Fibroblast of lung (primary cell): ENCODE measurements around the gene MAML3. TPM values are rescaled to one million over a fixed set of nuclear protein-coding genes. Genes with fewer than 3 reads are reported as not detected.

Experiments
- DNase-seq, 2 donors: peaks; one replicate each; pipeline versions ENCODE4 v3.0.0 to v3.0.0-alpha.2; 2010; ENCODE audit warnings: low read depth in 2 of 2
- H2AFZ ChIP-seq: 2 replicates; pipeline ENCODE4 v1.5.1; 2012; ENCODE audit warnings: low read length, control low read depth, inconsistent platforms
- H3K27ac ChIP-seq: 2 replicates; pipeline ENCODE4 v1.5.1; 2011; ENCODE audit warnings: low read length, control low read depth; ENCODE audit not compliant: insufficient read depth
- H3K27me3 ChIP-seq: 2 replicates; pipeline ENCODE4 v1.5.1; 2011; ENCODE audit warnings: mild to moderate bottlenecking, low read length; ENCODE audit not compliant: control insufficient read depth, insufficient read depth
- H3K36me3 ChIP-seq: 2 replicates; pipeline ENCODE4 v1.5.1; 2011; ENCODE audit warnings: low read length; ENCODE audit not compliant: control insufficient read depth, insufficient read depth
- H3K4me1 ChIP-seq: 2 replicates; pipeline ENCODE4 v1.5.1; 2011; ENCODE audit warnings: low read length; ENCODE audit not compliant: control insufficient read depth, insufficient read depth; ENCODE audit errors: extremely low read depth
- H3K4me2 ChIP-seq: 2 replicates; pipeline ENCODE4 v1.5.1; 2011; ENCODE audit warnings: low read length, control low read depth; ENCODE audit not compliant: insufficient read depth; ENCODE audit errors: extremely low read depth
- H3K4me3 ChIP-seq, 4 experiments: fragments of 200-600 bp in 1 of 4; sonication (generic) in 1 of 4; replicated peaks in 1 of 4; 2 replicates each; pipeline ENCODE4 v1.5.1; 2011 to 2016; ENCODE audit warnings: low read length in 4 of 4, low read depth in 3 of 4, mild to moderate bottlenecking in 3 of 4, control low read depth in 2 of 4, inconsistent platforms in 1 of 4, mixed read lengths in 1 of 4; ENCODE audit not compliant: insufficient read depth in 1 of 4; ENCODE audit errors: control extremely low read depth in 1 of 4
- H3K79me2 ChIP-seq: 2 replicates; pipeline ENCODE4 v1.5.1; 2012; ENCODE audit warnings: mild to moderate bottlenecking, low read length, inconsistent platforms; ENCODE audit not compliant: control insufficient read depth, insufficient read depth
- H3K9ac ChIP-seq: 2 replicates; pipeline ENCODE4 v1.5.1; 2011; ENCODE audit warnings: mild to moderate bottlenecking, low read length, control low read depth; ENCODE audit not compliant: insufficient read depth
- H3K9me3 ChIP-seq: 2 replicates; pipeline ENCODE4 v1.5.1; 2012; ENCODE audit warnings: low read depth, low read length; ENCODE audit not compliant: control insufficient read depth, insufficient read depth
- H4K20me1 ChIP-seq: 2 replicates; pipeline ENCODE4 v1.5.1; 2011; ENCODE audit warnings: low read length; ENCODE audit not compliant: control insufficient read depth, insufficient read depth; ENCODE audit errors: extremely low read depth
- CTCF ChIP-seq, 2 donors: IDR thresholded peaks in 1 of 2; conservative IDR thresholded peaks in 1 of 2; 1 replicate in 1 of 2; 2 replicates in 1 of 2; pipeline ENCODE4 v1.5.1; 2011 to 2012; ENCODE audit warnings: low read length in 2 of 2, control low read depth in 1 of 2, inconsistent platforms in 1 of 2, low read depth in 1 of 2, mild to moderate bottlenecking in 1 of 2
- EZH2 ChIP-seq: IDR thresholded peaks from 2 replicates; pipeline ENCODE4 v1.5.1; 2012; ENCODE audit warnings: low read length, control low read depth, mild to moderate bottlenecking; ENCODE audit errors: missing control alignments
- polyA plus RNA-seq, 2 donors: library from polyadenylated mRNA; depleted of rRNA in 1 of 2; stranded (reverse) in 1 of 2; unstranded in 1 of 2; fragments of >200 nt; gene quantifications; 2 replicates each; pipeline ENCODE4 v1.2.1, GENCODE V29; 2011 to 2012; ENCODE audit warnings: missing spikeins in 1 of 2
- total RNA-seq: library from RNA; depleted of rRNA; stranded (reverse); fragments of >200 nt; gene quantifications from 2 replicates; pipeline ENCODE4 v1.2.1, GENCODE V29; 2014

MAML3 gene
- total and polyA plus RNA-seq, 2 donors (not counting 1 experiment from before 2014, with no cell fraction given), result 2.0 to 2.8 TPM

GRCh38 chr4:139900964-139901376, 253.0 kb downstream of the MAML3 start:
- Histone ChIP-seq H3K4me3 (no peak overlapping the region), H3K79me2 (no peaks in the 10 kb centered on the region)

GRCh38 chr4:139899346-139899745, 254.6 kb downstream of the MAML3 start:
- Histone ChIP-seq H3K9ac (no peak overlapping the region), H2AFZ (no peak overlapping the region), H3K4me1 (peaks cover 8% of the 10 kb centered on the region), H4K20me1 (no peaks in the 10 kb centered on the region), H3K36me3 (no peaks in the 10 kb centered on the region), H3K27ac (no peak overlapping the region), H3K4me2 (no peak overlapping the region), H3K9me3 (no peaks in the 10 kb centered on the region), H3K4me3 (no peak overlapping the region), H3K27me3 (no peaks in the 10 kb centered on the region), H3K79me2 (no peaks in the 10 kb centered on the region)
- no peak for DNase-seq
- TF ChIP-seq CTCF (conservative IDR thresholded peaks at IDR 0.05 in 1 of 2, IDR thresholded peaks at IDR 0.05 in 1 of 2; ENCODE audit: low read depth in 1 of 2, low read length in 2 of 2) (no peak), EZH2 (no peak)

More at GRCh38 chr4:139900964-139901376, 253.0 kb downstream of the MAML3 start:
- peaks cover 8% of the 10 kb centered on the region for H3K4me1 ChIP-seq
- H3K27me3 ChIP-seq, result no peaks in the 10 kb centered on the region
- no peak overlapping the region for H2AFZ ChIP-seq
- H4K20me1 ChIP-seq, result no peaks in the 10 kb centered on the region
- no peak for DNase-seq
- peak overlapping the region; percentile 80 for H3K4me2 ChIP-seq
- no peak for TF ChIP-seq CTCF (conservative IDR thresholded peaks at IDR 0.05 in 1 of 2, IDR thresholded peaks at IDR 0.05 in 1 of 2; ENCODE audit: low read depth in 1 of 2, low read length in 2 of 2)
- TF ChIP-seq EZH2, result no peak
- H3K36me3 ChIP-seq, result no peaks in the 10 kb centered on the region
- H3K27ac ChIP-seq, result no peak overlapping the region
- no peak overlapping the region for H3K9ac ChIP-seq
- no peaks in the 10 kb centered on the region for H3K9me3 ChIP-seq

- TF ChIP-seq CTCF (conservative IDR thresholded peaks at IDR 0.05 in 1 of 2, IDR thresholded peaks at IDR 0.05 in 1 of 2; ENCODE audit: low read depth in 1 of 2, low read length in 2 of 2), result no peak
- no peak for TF ChIP-seq EZH2
These were observed 255.7 kb downstream of the MAML3 start for GRCh38 chr4:139898293-139898692.

More at GRCh38 chr4:139898293-139898692, 255.7 kb downstream of the MAML3 start:
- no peak overlapping the region for H2AFZ ChIP-seq
- peak overlapping the region; percentile 23 for H3K4me2 ChIP-seq
- no peak overlapping the region for H3K27ac ChIP-seq
- no peaks in the 10 kb centered on the region for H4K20me1 ChIP-seq
- no peaks in the 10 kb centered on the region for H3K9me3 ChIP-seq
- no peaks in the 10 kb centered on the region for H3K27me3 ChIP-seq
- H3K4me1 ChIP-seq, result peaks cover 8% of the 10 kb centered on the region
- DNase-seq, result no peak
- no peak overlapping the region for H3K9ac ChIP-seq
- H3K79me2 ChIP-seq, result no peaks in the 10 kb centered on the region
- no peak overlapping the region for H3K4me3 ChIP-seq
- no peaks in the 10 kb centered on the region for H3K36me3 ChIP-seq
